Kidney tubule cell (primary cell): ENCODE results near the gene OR7G1.

Experiments
- DNase-seq: peaks from one replicate; pipeline ENCODE4 v3.0.0-alpha.2; 2018; ENCODE audit warnings: low spot score

The OR7G1 gene, protein sequence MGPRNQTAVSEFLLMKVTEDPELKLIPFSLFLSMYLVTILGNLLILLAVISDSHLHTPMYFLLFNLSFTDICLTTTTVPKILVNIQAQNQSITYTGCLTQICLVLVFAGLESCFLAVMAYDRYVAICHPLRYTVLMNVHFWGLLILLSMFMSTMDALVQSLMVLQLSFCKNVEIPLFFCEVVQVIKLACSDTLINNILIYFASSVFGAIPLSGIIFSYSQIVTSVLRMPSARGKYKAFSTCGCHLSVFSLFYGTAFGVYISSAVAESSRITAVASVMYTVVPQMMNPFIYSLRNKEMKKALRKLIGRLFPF

DNA sequence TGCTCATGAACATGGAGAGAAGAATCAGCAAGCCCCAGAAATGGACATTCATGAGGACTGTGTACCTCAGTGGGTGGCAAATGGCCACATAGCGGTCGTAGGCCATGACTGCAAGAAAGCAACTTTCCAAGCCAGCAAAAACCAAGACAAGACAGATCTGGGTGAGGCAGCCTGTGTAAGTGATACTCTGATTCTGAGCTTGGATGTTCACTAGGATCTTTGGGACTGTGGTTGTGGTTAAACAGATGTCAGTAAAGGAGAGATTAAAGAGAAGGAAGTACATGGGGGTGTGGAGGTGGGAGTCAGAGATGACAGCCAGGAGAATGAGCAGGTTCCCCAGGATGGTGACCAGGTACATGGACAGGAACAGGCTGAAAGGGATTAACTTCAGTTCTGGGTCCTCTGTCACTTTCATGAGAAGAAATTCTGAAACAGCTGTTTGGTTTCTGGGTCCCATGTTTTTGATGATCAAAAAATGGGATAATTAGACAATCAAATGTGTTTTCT, at the start of gene OR7G1:
TSS of gene OR7G1 (minus strand) at position 457 of the 507 bp plus-strand sequence. CDS start at position 457, 0 bp downstream.
- no peak for DNase-seq

DNA sequence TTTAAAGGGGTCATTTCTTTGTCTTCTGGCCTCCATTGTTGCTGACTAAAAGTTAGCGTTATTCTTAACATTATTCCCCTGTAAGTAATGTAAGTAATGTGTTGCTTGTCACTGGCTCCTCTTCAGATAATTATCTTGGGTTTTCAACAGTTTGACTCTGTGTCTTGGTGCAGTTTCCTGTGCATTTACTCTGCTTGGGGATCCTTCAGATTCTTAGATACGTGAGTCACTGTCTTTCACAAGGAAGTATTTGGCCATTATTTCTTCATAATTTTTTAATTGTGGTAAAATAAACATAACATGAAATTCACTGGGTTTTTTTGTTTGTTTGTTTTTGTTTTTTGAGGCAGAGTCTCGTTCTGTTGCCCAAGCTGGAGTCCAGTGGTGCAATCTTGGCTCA, 49.7 kb upstream of the OR7G1 start:
- DNase-seq: peak; percentile 19

DNA sequence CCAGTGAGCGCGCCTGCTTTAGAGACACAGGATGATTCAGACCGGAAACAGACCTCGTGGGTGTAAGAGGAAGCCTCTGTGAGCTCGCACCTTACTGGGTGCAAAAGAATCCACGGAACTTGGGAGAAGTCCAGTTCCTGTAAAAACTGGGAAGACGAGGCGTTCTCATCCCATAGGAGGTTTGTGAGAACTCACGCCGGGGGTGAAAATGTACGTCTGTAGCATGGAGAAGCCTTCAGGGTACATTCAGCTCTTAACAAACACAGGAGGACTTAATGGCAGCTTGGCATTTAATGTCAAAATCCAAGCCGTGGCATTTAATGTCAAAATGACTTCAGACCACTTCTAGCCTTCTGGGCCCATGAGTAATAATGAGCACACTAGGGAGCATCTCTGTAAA, 45.9 kb upstream of the OR7G1 start:
- DNase-seq: no peak

DNA sequence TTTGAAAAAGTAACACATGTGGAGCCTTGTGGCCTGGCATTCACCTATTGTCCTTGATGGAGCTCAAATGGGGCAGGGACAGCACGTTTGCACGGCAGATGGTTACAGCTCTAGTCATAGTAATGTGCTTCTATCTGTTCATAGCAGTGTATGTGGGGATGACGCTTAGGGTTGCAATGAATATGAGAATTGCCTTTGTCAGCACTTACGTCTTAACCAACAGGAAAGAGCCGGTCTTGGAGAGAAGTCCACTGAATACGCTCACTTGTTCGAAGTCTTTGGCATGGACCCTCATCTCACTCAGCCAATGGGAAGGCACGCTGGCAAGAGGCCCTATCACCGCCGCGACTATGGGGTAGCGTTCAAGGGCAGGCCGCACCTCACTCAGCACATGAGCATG, 44.3 kb upstream of the OR7G1 start:
- no peak for DNase-seq

DNA sequence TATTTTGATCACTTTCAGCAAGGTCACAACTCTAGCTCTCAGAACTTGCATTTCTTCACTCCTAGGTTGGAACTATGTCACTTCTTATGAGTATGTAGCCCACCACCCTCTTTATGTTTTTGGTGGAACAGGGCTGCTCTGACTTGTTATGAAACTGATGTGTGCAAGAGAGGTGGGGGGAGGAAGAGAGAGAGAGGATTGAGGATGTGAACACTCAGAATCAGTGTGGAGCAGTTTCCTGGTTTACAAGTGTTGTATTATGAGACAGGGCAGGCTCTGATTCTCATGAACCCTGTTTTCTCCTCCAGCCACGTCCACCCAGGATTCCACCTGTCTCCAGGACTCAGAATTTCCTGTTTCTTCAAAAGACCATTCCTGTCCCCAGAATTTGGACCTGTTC, 40.7 kb upstream of the OR7G1 start:
- no peak for DNase-seq

DNA sequence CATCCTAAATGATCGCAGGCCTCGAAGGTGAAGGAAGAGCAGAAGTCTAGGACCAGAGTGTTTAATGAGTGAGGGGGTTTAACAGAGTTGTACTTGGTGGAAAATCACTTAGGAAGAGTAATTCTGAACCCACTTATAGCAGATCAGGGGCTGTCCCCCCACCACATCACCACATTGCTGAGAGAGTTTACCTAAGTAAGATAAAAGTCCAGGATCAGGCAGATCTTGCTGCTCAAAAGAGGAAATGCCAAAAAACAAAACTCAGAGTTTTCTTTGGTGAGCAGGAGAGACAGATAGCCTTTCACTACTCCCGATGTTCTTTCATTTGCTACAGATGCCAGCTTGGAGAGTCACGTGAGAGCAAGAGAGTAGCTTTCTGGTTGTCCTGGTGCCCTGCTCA, 40.0 kb upstream of the OR7G1 start:
- DNase-seq: no peak

DNA sequence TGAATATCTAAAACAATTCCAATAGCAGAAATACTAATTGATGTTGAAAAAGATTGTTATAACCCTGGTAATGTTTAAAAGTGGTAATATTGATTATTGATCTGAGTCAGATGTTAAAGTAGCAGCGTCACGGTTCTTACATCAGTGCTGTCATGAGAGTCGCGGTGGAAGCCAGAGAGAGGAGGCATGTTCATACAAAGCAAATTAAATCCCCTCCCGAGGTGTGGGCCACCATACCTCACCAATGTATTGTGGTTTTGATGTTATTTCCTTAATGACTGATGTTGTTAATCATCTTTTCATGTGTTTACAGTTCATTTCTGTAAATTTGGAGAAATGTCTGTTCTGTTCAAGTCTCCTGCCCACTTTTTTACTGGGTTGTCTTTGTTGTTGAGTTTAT, 35.8 kb upstream of the OR7G1 start:
- DNase-seq: no peak

DNA sequence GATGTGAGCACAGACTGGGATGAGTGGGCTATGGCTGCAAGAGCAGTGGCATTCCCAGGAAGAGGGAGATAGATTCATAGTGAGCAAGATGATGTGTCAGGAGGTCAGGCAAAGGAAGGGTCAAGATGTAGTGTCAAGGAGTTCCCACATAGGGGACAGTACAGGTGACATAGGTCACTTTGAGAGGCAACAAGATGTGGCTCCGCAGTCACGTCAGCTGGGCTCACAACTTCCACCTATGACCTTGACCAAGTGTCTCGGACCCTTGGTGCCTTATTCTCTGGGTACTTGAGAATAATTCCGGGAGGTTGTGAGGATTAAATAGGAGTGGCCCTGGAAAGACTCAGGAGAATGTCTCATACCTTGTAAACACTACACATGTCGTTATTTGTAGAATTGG, 35.1 kb upstream of the OR7G1 start:
- no peak for DNase-seq

DNA sequence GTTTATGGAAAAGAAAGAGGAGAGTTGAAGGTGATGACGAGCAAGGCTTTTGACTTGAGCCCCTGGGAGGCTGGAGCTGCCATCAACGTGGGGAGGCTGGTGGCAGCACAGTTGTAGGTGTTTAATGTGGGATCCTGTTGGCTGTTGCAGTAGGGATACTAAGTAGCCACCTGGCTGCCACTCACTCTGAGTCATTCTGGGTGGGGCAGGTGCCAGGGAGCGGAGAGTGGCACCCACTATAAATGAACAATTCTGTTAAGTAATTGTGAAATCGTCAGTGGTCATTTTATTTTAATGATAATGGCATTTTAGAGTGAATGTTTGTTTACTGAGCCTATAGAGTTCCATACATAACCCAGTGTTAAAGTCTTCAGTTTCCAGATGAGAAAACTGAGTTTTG, 34.4 kb upstream of the OR7G1 start:
- no peak for DNase-seq

DNA sequence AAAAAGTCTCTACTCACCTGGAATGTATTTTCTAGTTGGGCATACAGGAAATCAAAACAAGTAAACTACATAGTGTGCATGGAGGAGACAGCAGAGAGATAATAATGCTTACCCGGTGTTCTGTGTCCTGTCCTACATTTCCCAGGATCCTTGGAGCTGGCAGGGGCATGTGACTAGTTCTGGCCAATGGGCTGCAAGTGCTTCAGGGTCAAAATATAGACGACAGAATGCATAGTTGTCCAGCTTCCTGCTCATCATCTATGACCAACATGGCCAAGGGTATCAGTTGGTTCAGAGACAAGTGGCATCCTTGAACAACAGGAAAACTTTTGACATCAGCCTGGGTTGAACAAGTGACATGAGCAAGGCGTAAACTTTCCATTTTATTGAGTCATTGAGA, 33.1 kb upstream of the OR7G1 start:
- no peak for DNase-seq

DNA sequence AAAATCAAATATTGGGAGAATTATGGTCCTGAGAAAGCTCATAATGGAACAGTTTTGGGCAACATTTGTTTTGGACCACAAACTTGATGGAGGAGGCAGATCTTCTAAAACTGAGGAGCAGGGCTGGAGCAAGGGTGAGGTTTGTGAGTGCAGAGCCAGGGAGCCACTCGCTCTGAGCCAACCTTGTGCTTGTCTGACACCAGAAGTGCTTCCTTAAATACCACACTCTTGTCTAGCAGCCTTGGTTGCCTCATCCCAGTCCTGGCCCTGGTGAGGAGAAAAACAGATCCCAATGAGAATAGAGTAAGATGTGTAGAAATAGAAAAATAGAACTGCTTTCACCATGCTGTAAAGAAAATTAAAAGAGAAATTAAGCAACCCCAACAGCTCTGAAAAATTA, 31.3 kb upstream of the OR7G1 start:
- no peak for DNase-seq

DNA sequence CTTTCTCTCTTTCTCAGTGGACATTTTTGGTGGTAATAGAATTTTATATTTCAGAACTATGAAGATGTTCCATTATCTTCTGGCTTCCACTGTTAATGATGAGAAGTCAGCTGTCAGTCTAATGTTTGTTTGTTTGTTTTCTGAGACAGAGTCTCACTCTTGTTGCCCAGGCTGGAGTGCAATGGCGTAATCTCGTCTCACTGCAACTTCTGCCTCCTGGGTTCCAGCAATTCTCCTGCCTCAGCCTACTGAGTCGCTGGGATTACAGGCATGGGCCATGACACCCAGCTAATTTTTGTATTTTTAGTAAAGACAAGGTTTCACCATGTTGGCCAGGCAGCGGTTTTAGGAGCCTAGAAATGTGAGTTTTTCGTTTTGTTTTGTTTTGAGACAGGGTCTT, 29.4 kb upstream of the OR7G1 start:
- no peak for DNase-seq

DNA sequence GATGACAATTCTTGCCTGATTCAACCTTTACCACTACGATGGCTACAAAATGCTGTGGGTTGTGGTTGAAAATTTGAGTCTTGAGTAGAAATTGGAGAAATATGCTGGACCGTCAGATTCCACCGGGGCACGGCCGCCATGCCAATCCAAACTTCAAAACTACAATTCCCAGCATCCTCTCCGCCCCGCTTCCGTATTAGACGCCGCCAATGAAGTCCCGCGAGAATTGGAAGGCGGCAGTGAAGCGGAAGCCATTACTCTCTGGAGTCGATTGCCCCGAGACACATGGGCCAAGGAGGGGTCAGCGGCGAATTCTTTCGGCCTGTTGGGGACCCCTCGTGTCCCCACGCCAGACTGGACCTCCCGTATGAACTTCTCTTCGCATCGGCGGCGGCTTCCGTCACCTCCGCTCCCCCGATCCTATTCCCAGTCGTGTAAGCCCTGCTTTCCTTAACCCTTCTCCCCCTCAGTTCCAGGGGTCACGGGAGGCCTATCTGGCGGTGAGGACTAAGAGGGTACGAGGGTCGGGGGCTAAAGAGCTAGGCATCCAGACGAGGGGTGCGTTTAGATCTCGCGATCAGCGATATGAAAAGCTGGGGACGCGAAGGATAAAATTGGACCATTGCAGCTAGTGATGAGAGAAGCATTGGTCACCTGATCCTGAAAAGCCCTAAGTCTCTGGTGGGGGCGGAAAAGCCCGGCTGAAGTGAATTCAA, 24.8 kb upstream of the OR7G1 start, which contains the start of gene ZNF317:
TSS of gene ZNF317 (plus strand) at position 239 of the 716 bp plus-strand sequence. CDS start 15,620 bp downstream, outside the sequence.
- peak; percentile 91 for DNase-seq

DNA sequence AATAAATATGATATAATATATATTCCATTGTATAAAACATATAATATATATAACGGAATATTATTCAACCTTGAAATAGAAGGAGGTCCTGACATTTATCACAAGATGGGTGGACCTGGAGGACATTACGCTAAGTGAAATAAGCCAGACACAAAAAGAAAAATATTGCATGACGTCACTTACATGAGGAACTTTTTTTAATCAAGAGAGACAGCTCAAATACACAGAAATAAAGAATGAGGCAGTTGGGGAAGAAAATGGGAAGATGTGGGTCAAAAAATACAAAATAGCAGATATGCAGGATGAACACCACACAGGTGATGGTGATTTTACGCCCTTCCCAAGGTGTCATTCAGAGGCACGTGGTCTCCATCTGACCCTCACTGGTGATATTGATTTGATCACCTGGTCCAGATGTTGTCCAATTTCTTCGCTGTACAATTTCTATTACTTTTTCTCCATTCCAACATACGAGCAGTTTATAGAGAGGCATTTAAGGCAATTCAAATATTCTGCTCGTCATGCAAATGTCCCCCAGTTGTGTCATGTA, 24.1 kb upstream of the OR7G1 start:
- no peak for DNase-seq

DNA sequence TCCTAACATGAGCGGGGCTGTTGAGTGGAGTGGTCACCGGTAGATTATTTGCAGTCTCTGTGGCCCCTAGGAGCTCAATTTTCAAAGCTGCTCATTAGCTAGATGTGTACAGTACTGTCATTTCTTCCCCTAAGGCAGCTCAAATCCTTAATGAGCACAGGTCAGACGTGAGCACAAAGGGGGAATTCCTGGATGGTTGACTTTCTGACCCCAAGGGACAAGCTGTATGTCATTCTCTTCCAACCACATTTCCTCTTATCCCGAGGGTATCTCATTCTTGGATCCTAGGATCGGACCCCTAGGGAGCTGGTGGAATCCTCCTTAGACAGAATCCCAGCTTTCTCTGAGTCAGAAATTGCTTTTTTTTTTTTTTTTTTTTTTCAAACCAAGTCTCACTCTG, 16.9 kb upstream of the OR7G1 start:
- DNase-seq: no peak

DNA sequence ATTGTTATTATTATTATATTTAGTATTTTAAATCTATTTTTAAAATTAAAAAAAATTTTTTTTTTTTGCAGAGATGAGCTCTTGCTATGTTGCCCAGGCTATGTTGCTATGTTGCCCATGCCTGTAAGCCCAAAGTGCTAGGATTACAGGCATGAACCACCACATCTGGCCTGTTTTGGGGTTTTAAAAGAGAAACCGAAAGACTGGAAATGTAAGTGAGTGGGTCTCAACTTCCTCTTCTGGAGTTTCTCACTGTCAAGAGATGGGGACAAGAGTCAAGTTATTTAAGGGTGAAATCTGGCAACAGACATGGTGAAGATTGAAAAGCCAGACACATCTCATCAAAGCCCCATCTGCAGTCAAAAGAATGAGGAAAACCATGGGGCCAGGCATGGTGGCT, 15.4 kb upstream of the OR7G1 start:
- no peak for DNase-seq

DNA sequence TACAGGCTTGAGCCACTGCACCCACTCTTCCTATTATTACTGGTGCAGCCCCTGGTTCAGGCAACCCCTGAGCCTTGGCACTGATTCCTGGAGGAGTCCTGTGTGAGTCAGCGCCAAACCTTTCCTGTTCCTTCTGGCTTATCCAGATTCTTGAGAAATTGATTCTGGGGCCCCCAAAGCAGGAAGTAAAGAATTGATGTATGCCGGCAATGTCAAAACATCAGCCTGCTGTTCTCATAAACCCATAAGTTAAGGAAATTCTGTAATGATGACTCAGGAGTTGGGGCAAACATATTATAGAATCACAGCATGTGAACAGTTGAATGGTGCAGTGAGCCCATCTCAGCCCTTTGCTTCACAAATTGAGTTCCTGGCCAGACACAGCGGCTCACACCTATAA, 12.6 kb upstream of the OR7G1 start:
- peak; percentile 24 for DNase-seq

DNA sequence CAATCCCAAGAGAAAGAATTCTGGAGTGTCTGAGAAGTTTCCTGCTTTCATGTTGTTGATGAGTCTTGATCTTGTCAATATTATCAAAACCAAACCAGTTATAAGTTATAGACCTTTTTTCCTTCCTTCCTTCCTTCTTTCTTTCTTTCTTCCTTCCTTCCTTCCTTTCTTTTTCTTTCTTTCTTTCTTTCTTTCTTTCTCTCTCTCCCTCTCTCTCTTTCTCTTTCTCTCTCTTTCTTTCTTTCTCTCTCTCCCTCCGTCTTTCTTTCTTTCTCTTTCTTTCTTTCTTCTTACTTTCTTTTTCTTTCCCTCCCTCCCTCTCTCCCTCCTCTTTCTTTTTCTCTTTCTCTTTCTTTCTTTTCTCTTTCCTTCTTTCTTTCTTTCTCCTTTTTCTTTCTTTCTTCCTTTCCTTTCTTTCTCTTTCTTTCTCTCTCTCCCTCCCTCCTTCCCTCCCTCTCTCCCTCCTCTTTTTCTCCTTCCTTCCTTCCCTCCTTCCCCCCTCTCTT, 11.4 kb upstream of the OR7G1 start, which contains the start of gene OR7G3:
TSS of gene OR7G3 (minus strand) at position 51 of the 506 bp plus-strand sequence. CDS start at position 51, 0 bp downstream.
- no peak for DNase-seq

DNA sequence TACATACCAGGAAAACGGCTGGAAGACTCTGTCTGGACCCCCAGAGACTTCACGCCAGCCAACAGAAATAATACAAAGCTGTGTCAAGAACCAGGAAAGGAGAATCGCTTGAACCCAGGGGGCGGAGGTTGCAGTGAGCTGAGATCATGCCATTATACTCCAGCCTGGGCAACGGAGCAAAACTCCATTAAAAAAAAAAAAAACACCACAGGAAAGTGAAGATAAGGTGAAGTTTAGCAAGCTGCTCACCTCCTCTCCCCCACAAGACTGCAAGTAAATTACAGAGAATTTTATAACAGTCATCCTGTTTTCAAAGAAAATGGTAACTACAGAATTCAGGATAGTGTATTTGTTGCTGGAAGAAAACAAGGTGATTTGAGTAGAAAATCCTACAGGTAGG, 984 bp upstream of the OR7G1 start:
- DNase-seq: no peak

DNA sequence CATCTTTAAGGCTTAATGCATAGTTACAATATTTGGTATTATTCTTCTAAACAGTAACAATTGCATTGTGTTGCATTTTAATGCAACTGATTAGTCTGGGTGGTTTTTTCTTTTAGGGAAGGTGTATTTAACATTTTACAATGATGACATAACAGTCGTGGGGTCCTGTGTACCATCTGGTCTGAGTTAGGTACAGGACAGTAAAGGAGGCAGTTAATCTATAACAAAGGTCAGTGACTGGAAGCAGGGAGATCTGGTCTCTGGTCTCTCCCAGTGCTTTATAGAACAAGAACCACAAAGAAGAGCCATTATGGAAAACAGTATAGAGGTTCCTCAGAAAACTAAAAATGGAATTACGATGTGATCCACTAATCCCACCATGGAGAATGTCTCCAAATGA, 5.6 kb downstream of the OR7G1 start:
- DNase-seq: no peak

DNA sequence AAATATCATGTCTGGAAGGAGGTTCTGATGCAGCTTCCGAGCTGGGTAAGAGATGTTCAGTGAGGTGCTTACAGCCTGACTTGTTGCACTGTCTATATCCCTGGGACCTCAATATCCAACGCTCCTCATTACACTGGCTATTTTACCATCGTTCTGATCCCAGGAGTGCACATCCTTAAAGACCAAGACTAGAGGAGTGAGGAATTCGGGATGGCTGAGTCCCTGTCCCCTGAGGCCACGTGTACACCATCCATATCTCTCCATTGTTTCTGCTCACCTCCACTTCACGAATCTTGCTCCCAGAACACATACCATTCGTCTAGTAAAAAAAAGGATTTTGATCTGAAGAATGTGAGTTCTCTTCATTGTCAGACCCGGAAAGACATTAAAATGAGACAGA, 8.2 kb downstream of the OR7G1 start, which contains the start of gene OR7G2:
TSS of gene OR7G2 (minus strand) at position 101 of the 400 bp plus-strand sequence. CDS start 4,232 bp downstream, outside the sequence.
- DNase-seq: no peak

DNA sequence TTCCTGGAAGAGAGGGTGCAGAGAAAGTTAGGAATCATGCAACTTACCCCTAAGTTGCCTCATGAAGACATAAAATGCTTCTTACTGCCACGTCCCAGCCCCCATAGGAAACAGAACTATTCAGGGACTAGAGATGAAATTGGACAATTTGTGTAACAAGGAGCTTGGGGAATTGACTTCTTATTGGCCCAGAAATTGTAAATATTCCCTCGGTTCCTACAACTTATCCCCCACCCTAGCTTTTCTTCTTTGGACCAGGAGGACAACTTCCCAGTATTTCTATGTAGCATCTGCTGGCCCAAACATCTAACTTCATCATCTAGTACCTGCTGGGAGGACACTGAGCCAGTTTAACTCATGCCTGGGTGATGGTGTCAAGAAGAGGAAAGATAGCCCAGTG, 28.8 kb downstream of the OR7G1 start, which contains the start of gene OR1M1:
TSS of gene OR1M1 (plus strand) at position 301 of the 400 bp plus-strand sequence. CDS start 6,184 bp downstream, outside the sequence.
- DNase-seq: no peak
